ENCODE data around the gene TRIP4. TPM values are rescaled to one million over a fixed set of nuclear protein-coding genes. Genes with fewer than 3 reads are reported as not detected.
A peak's percentile ranks its signal among the peaks of the same experiment; 100 is the strongest.

TRIP4 gene
- total RNA-seq, 1 donor from 2014 or later, result 46.1 TPM

DNA sequence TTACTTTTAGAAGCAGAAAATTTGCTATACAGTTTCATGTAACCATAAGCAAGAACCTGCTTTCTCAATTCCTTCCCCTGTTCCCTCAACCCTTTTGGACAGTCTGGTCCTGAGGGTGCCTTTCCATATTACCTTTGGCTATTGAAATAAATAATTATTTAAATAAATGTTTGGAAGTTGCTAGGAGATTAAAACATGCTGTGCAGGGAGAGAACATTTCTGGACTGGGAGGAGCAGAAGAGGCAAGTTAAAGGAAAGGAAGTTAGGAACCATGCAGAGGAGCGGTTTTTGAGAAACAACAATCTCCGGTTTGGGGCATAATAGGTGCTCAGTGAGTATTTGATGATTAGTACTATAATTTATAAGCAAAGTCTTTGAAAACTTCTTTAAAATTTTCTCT lies 114.5 kb downstream of the TRIP4 start:
- Mint-ChIP-seq H3K27ac (ENCODE audit: unreplicated experiment) (peak overlapping the region; percentile 94), H3K4me1 (ENCODE audit: unreplicated experiment) (peaks cover 28% of the 10 kb centered on the region), H3K27me3 (ENCODE audit: unreplicated experiment) (peaks cover 6% of the 10 kb centered on the region), H3K4me3 (ENCODE audit: unreplicated experiment) (peak overlapping the region; percentile 80), H3K36me3 (ENCODE audit: low read depth, unreplicated experiment) (peaks cover 27% of the 10 kb centered on the region), H3K9me3 (ENCODE audit: unreplicated experiment) (no peaks in the 10 kb centered on the region)
- TF ChIP-seq, protein P1, sequence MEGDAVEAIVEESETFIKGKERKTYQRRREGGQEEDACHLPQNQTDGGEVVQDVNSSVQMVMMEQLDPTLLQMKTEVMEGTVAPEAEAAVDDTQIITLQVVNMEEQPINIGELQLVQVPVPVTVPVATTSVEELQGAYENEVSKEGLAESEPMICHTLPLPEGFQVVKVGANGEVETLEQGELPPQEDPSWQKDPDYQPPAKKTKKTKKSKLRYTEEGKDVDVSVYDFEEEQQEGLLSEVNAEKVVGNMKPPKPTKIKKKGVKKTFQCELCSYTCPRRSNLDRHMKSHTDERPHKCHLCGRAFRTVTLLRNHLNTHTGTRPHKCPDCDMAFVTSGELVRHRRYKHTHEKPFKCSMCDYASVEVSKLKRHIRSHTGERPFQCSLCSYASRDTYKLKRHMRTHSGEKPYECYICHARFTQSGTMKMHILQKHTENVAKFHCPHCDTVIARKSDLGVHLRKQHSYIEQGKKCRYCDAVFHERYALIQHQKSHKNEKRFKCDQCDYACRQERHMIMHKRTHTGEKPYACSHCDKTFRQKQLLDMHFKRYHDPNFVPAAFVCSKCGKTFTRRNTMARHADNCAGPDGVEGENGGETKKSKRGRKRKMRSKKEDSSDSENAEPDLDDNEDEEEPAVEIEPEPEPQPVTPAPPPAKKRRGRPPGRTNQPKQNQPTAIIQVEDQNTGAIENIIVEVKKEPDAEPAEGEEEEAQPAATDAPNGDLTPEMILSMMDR (IDR thresholded peaks at IDR 0.05; ENCODE audit: unreplicated experiment), result no peak
- no peak for DNase-seq (ENCODE audit: low spot score)

DNA sequence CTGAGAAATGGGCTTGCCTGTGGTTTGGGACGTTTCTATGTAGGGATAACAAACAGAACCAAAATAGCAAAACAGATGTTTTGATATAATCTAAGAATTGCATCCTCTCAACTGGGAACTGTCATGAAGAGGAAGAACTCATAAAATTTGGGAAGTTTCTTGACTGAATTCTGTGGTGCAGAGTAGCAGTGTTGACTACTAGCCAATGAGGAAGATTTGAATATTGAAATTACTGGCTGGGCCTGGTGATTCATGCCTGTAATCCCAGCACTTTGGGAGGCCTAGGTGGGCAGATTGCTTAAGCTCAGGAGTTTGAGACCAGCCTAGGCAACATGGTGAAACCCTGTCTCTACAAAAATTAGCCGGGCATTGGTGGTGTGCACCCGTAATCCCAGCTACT lies 114.9 kb downstream of the TRIP4 start:
- Mint-ChIP-seq H3K4me1 (ENCODE audit: unreplicated experiment) (peaks cover 32% of the 10 kb centered on the region), H3K4me3 (ENCODE audit: unreplicated experiment) (no peak overlapping the region), H3K27me3 (ENCODE audit: unreplicated experiment) (peaks cover 6% of the 10 kb centered on the region), H3K36me3 (ENCODE audit: low read depth, unreplicated experiment) (peaks cover 27% of the 10 kb centered on the region), H3K9me3 (ENCODE audit: unreplicated experiment) (no peaks in the 10 kb centered on the region), H3K27ac (ENCODE audit: unreplicated experiment) (peak overlapping the region; percentile 94)
- no peak for DNase-seq (ENCODE audit: low spot score)
- TF ChIP-seq, protein P1 (IDR thresholded peaks at IDR 0.05; ENCODE audit: unreplicated experiment), result no peak

DNA sequence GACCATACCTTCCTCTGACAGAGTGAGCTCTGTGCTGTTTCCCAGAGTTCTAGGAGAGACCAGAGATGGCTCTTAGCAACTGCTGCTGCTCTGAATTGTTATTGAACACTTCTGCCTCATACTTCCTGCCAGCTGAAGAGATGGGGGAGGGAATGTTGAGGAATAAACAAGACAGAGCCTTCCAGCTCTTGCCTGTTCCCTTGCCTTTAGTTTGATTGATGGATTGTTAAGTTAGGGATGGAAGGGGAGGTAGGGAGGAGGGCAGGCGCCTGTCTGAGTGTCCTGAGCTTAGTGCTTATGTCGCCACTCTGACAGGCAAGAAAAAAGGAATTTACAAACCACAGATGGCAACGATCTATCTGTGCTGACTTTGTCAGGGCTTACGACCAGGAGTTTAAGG lies 115.6 kb downstream of the TRIP4 start:
- Mint-ChIP-seq H3K27ac (ENCODE audit: unreplicated experiment) (peak overlapping the region; percentile 94), H3K9me3 (ENCODE audit: unreplicated experiment) (no peaks in the 10 kb centered on the region), H3K4me3 (ENCODE audit: unreplicated experiment) (no peak overlapping the region), H3K4me1 (ENCODE audit: unreplicated experiment) (peaks cover 35% of the 10 kb centered on the region), H3K36me3 (ENCODE audit: low read depth, unreplicated experiment) (peaks cover 27% of the 10 kb centered on the region), H3K27me3 (ENCODE audit: unreplicated experiment) (peaks cover 5% of the 10 kb centered on the region)
- DNase-seq (ENCODE audit: low spot score), result peak; percentile 16
- TF ChIP-seq, protein P1 (IDR thresholded peaks at IDR 0.05; ENCODE audit: unreplicated experiment), result no peak

DNA sequence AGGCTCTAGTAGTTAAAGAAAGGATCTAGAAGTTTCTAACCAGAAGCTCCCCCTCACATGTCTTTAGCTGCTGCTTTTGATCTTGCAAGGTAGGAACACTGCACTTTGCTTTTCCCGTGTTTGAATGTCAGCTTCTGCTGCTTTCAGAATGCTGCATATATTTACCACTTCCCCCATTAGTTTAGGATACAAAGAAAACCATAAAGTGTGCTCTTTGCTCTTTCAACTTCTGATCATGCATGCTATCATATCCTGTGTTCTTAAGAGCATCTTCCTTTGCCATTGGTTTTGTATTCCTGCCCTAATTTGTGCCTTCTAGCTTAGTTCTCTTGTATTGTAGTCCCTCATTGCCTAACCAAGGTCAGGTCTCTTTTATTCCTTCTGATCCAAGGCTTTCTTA lies 116.0 kb downstream of the TRIP4 start:
- Mint-ChIP-seq H3K27me3 (ENCODE audit: unreplicated experiment) (peaks cover 4% of the 10 kb centered on the region), H3K4me1 (ENCODE audit: unreplicated experiment) (peaks cover 35% of the 10 kb centered on the region), H3K4me3 (ENCODE audit: unreplicated experiment) (peak overlapping the region; percentile 17), H3K36me3 (ENCODE audit: low read depth, unreplicated experiment) (peaks cover 27% of the 10 kb centered on the region), H3K9me3 (ENCODE audit: unreplicated experiment) (no peaks in the 10 kb centered on the region), H3K27ac (ENCODE audit: unreplicated experiment) (peak overlapping the region; percentile 94)
- TF ChIP-seq, protein P1 (IDR thresholded peaks at IDR 0.05; ENCODE audit: unreplicated experiment), result no peak
- no peak for DNase-seq (ENCODE audit: low spot score)

Other genes starting within 250 kb of the TRIP4 start
- gene SNX22, start 236.1 kb upstream of the TRIP4 start, total RNA-seq (ENCODE audit: unreplicated experiment), result 0.41 TPM
- 589 TPM for gene PPIB, start 224.8 kb upstream of the TRIP4 start, total RNA-seq (ENCODE audit: unreplicated experiment)
- gene CSNK1G1, start 31.7 kb upstream of the TRIP4 start, total RNA-seq (ENCODE audit: unreplicated experiment), result 22.9 TPM
- gene PCLAF, start 6.4 kb upstream of the TRIP4 start, total RNA-seq (ENCODE audit: unreplicated experiment), result 7.0 TPM
- 41.2 TPM for gene ZNF609, start 72.7 kb downstream of the TRIP4 start, total RNA-seq (ENCODE audit: unreplicated experiment)